Heart right ventricle (tissue), 16 donors: ENCODE measurements around the gene TFG. TPM values are rescaled to one million over a fixed set of nuclear protein-coding genes. Genes with fewer than 3 reads are reported as not detected.

Experiments used
- ATAC-seq, 8 donors: fragments of 200-7000 bp; cut with Tn5 transposase; one replicate each; pipeline ENCODE4 v1.9.1; 2020; ENCODE audit warnings: mild to moderate bottlenecking in 8 of 8, moderate library complexity in 8 of 8, moderate number of reproducible peaks in 1 of 8
- DNase-seq, 2 donors: peaks; one replicate each; pipeline ENCODE4 v3.0.0-alpha.2; 2020
- H3K27ac ChIP-seq, 10 donors: fragments of 200-600 bp; sonication (generic) in 2 of 10; one replicate each; pipeline versions ENCODE4 v1.5.0 to v1.8.0; 2020 to 2022; ENCODE audit warnings: mild to moderate bottlenecking in 3 of 10
- H3K27me3 ChIP-seq, 7 donors: fragments of 200-600 bp; one replicate each; pipeline ENCODE4 v1.8.0; 2021 to 2022; ENCODE audit warnings: mild to moderate bottlenecking in 2 of 7
- H3K36me3 ChIP-seq, 9 donors: fragments of 200-600 bp; sonication (generic) in 1 of 9; one replicate each; pipeline versions ENCODE4 v1.5.0 to v1.8.0; 2020 to 2022; ENCODE audit warnings: mild to moderate bottlenecking in 2 of 9
- H3K4me1 ChIP-seq, 9 donors: fragments of 200-600 bp; sonication (generic) in 1 of 9; one replicate each; pipeline versions ENCODE4 v1.5.0 to v1.8.0; 2020 to 2022; ENCODE audit warnings: mild to moderate bottlenecking in 4 of 9
- H3K4me3 ChIP-seq, 10 donors: fragments of 200-600 bp; sonication (generic) in 2 of 10; one replicate each; pipeline versions ENCODE4 v1.5.0 to v1.8.0; 2020 to 2022; ENCODE audit warnings: mild to moderate bottlenecking in 7 of 10, moderate library complexity in 2 of 10
- H3K9me3 ChIP-seq, 11 donors: fragments of 200-600 bp in 10 of 11; sonication (generic) in 2 of 11; one replicate each; pipeline versions ENCODE4 v1.5.0 to v1.8.0; 2013 to 2022; ENCODE audit warnings: mild to moderate bottlenecking in 2 of 11, control low read depth in 1 of 11, moderate library complexity in 1 of 11
- WGBS, 2 donors: extraction: QIAGEN DNeasy Blood & Tissue Kit; methylation state at CpG; one replicate each; pipeline ENCODE4 v1.1.7; 2013; ENCODE audit warnings: inconsistent platforms in 1 of 2; 5-methylcytosine and 5-hydroxymethylcytosine counted together
- intact Hi-C, 10 donors: fragments of 100-400 bp; cut with DNase I; formaldehyde crosslinking; loops; one replicate each; pipeline versions ENCODE4 v1.11.1 to v1.14.2; 2022
- polyA plus RNA-seq, 2 donors: library from polyadenylated mRNA; stranded (reverse); fragments of 200-250 nt; gene quantifications; one replicate each; pipeline ENCODE4 v1.2.3, GENCODE V29; 2013
- total RNA-seq, 10 donors: library from RNA; stranded (reverse); fragmentation: NEBNext Ultra II Directional in 3 of 10; extraction: Animal tissue kit (Norgen Biotek cat#: 25700) in 3 of 10; gene quantifications; one replicate each; pipeline versions ENCODE4 v1.2.1 to v1.2.4, GENCODE V29; 2021 to 2023
- TF ChIP-seq, protein P1 (sequence below), 9 donors: fragments of 200-600 bp; sonication (generic) in 2 of 9; IDR thresholded peaks; one replicate each; pipeline versions ENCODE4 v1.5.0 to v1.8.0; 2021 to 2022; ENCODE audit warnings: antibody characterized with exemption in 9 of 9, mild to moderate bottlenecking in 5 of 9, moderate library complexity in 1 of 9
- donor health status: Arrhythmogenic right ventricular cardiomyopathy.
- donor health status: ischemic (EF 13 %, LVEDD 7.1; RV severe dilation, severe dysfunction).
- donor health status: healthy with polysubstance abuse.
- donor health status: DM: no; HTN: yes; CAD: no.
- donor health status: DM: no; HTN: no; CAD: no.
- donor health status: ischemic (EF 25% LVEDD 6.9; RV normal size, moderate dysfunction).
- donor health status: ischemic (EF 25% LVEDD 5.7; RV mildly dilated, moderate dysfunction).
- donor health status: healthy.
- donor health status: DM: yes; HTN: yes; CAD: no.
- donor health status: Ischemic cardiomyopathy.
- donor health status: ischemic (EF 35%, LVEDD 5.7; RV mildly dilated, moderate dysfunction).
- donor health status: nonischemic (EF 11% LVEDD 7.7; RV severe dilation, severe dysfunction).
- donor health status: DM: yes; HTN: yes; CAD: no.
- donor health status: PGD.
- donor health status: ischemic (EF 29% LVEDD 5.4; RV normal size, mild dysfunction).
- donor health status: nonischemic (EF 23%, LVEDD 6.1; RV moderate dilation, normal function).

Gene TFG
- total and polyA plus RNA-seq, 12 donors, result 44.6 to 98.4 (median 92.4) TPM

DNA sequence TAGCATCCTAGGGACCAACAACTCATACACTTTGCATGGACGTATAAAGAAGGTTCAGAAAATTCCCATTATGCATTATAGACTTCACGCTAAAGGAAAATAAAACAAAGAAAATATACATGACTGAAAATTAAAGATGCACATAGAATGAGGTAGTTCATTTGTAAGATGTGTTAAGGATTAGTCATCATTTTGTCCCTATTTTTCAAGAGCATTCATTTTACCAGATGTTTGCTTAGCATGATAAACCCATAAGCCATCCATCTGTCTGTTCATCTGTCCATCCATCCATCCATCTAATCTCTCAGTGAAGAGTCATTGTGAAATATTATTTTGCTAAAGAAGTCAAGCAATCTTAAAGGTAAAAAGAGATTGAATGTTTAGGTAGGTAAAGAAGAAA is 80.3 kb downstream of the TFG start:
- Histone ChIP-seq H3K36me3 (peaks cover 0 to 38% (median 0%) of the 10 kb centered on the region in 9 donors), H3K27me3 (no peaks in the 10 kb centered on the region), H3K27ac (no peak overlapping the region), H3K4me3 (no peak overlapping the region), H3K9me3 (peaks cover 0 to 17% (median 0%) of the 10 kb centered on the region in 11 donors), H3K4me1 (no peaks in the 10 kb centered on the region)
- intact Hi-C loops, result no loop called here
- TF ChIP-seq, protein P1, sequence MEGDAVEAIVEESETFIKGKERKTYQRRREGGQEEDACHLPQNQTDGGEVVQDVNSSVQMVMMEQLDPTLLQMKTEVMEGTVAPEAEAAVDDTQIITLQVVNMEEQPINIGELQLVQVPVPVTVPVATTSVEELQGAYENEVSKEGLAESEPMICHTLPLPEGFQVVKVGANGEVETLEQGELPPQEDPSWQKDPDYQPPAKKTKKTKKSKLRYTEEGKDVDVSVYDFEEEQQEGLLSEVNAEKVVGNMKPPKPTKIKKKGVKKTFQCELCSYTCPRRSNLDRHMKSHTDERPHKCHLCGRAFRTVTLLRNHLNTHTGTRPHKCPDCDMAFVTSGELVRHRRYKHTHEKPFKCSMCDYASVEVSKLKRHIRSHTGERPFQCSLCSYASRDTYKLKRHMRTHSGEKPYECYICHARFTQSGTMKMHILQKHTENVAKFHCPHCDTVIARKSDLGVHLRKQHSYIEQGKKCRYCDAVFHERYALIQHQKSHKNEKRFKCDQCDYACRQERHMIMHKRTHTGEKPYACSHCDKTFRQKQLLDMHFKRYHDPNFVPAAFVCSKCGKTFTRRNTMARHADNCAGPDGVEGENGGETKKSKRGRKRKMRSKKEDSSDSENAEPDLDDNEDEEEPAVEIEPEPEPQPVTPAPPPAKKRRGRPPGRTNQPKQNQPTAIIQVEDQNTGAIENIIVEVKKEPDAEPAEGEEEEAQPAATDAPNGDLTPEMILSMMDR (IDR thresholded peaks at IDR 0.05), result no peak
- WGBS, 2 donors, result 92 to 97% methylated on average over 2 of the region's 2 CpGs
- DNase-seq, result no peak
- ATAC-seq, result no peak

DNA sequence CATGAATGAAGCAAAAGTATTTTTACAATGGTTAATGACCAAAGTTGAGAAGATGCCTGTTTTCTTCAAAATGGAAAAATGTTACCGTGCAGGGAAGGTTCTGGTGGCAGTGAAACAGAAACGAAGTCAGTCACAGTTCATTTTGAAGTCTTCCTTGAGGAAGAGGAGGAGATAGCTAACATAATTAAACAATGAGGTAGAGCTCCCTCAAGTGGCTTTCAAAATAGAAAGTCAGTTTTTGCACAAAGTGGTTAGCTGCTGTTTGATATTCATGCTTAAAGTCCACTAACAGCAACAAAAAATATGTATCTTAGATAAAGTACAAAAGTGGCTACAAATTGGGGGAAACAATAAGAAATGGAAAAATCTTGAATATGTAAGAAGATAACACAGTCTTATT is 87.3 kb downstream of the TFG start:
- Histone ChIP-seq H3K9me3 (no peaks in the 10 kb centered on the region), H3K36me3 (peaks cover 0 to 2% (median 0%) of the 10 kb centered on the region in 9 donors), H3K27me3 (no peaks in the 10 kb centered on the region), H3K4me3 (no peak overlapping the region), H3K4me1 (peaks cover 0 to 6% (median 0%) of the 10 kb centered on the region in 9 donors), H3K27ac (no peak overlapping the region)
- TF ChIP-seq, protein P1 (IDR thresholded peaks at IDR 0.05), result peak in 7 of 9 donors; percentile 13 to 53 (median 44)
- ATAC-seq (no peak), DNase-seq (no peak)
- intact Hi-C loops, result loop anchor here in 2 of 10 donors (10.0 kb wide), 1 partner anchor 332 kb away; no protein-coding TSS in a partner anchor
- 14 to 22% methylated on average over 2 of the region's 2 CpGs for WGBS, 2 donors

DNA sequence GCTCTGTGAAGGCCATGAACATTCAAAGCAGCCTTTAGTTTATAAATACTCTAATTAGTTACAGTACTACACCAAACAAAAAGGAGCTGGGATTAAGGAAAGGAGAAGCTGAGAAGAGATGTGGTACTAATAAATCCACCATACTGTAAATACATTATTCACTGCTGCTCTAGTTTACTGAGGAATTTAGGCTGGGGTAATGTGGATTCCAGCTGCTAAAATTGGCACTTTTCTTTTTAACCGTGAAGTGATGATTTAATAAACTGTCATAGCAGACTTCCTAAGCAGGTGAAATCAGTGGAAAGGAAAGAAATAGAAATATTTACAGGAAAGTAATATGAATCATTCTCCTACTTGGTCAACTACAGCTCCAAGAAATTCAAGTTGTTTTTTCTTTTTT is 88.7 kb downstream of the TFG start:
- intact Hi-C loops, result loop anchor here in 2 of 10 donors (10.0 kb wide), 1 partner anchor 333 kb away; no protein-coding TSS in a partner anchor
- no peak overlapping the region for H3K27ac ChIP-seq
- ATAC-seq (no peak), DNase-seq (no peak)
- no peaks in the 10 kb centered on the region for H3K9me3 ChIP-seq
- 58 to 68% methylated on average over 1 of the region's 1 CpG for WGBS, 2 donors
- H3K4me1 ChIP-seq, result peaks cover 0 to 6% (median 0%) of the 10 kb centered on the region in 9 donors
- no peaks in the 10 kb centered on the region for H3K36me3 ChIP-seq
- TF ChIP-seq, protein P1 (IDR thresholded peaks at IDR 0.05), result no peak
- no peaks in the 10 kb centered on the region for H3K27me3 ChIP-seq
- no peak overlapping the region for H3K4me3 ChIP-seq

Other genes starting within 250 kb of the TFG start
- 1 to 10 TPM in 9 of 10 donors, under 1 TPM in 1; 0.80 to 7.4 (median 2.1) TPM for gene TMEM45A, start 216.9 kb upstream of the TFG start, total RNA-seq
- 10 to 100 TPM in 1 of 2 donors, 1 to 10 TPM in 1; 3.8 to 16.1 TPM for gene TMEM45A, start 216.9 kb upstream of the TFG start, polyA plus RNA-seq
- gene ADGRG7, start 99.9 kb upstream of the TFG start, total RNA-seq, result under 1 TPM in 1 of 10 donors, not detected in 9; 0.30 TPM
- not detected for gene ADGRG7, start 99.9 kb upstream of the TFG start, polyA plus RNA-seq